Panc1 (cell line): ENCODE data around the gene TCF15. TPM values are rescaled to one million over a fixed set of nuclear protein-coding genes. Genes with fewer than 3 reads are reported as not detected.

ENCODE experiments used
- ATAC-seq: fragments of 200-7000 bp; cut with Tn5 transposase; 2 replicates; pipeline ENCODE4 v1.9.1; 2020; ENCODE audit warnings: mild to moderate bottlenecking, moderate library complexity
- BruUV-seq: library from RNA; stranded (reverse); fragments of 400-500 nt; replicated peaks from 2 replicates; lab custom pipeline; 2021; lab: Mats Ljungman, UMichigan
- CTCF ChIA-PET: fragments of 300-600 bp; sonication (Branson Sonifier 250); formaldehyde crosslinking; loops from one replicate; lab custom pipeline; 2022; ENCODE audit warnings: antibody characterized with exemption; lab: Charles Lee
- POLR2A ChIA-PET: fragments of 300-600 bp; sonication (Branson Sonifier 250); formaldehyde crosslinking; loops from one replicate; lab custom pipeline; 2022; ENCODE audit warnings: antibody characterized with exemption; lab: Charles Lee
- DNase-seq: peaks from one replicate; pipeline ENCODE4 v3.0.0-alpha.2; 2010; ENCODE audit warnings: low read depth, low spot score
- H3K27ac ChIP-seq: 2 replicates; pipeline ENCODE4 v1.5.1; 2011; ENCODE audit warnings: mild to moderate bottlenecking, low read length, inconsistent platforms
- H3K27me3 ChIP-seq: fragments of 200-500 bp; sonication (Bioruptor generic); 2 replicates; pipeline ENCODE4 v1.6.0; 2014; ENCODE audit warnings: low read length, inconsistent platforms; ENCODE audit not compliant: control insufficient read depth, insufficient read depth
- H3K36me3 ChIP-seq: fragments of 200-500 bp; sonication (Bioruptor generic); 2 replicates; pipeline ENCODE4 v1.5.1; 2014; ENCODE audit warnings: inconsistent platforms, mild to moderate bottlenecking, low read length, moderate library complexity; ENCODE audit not compliant: control insufficient read depth, insufficient read depth
- H3K4me1 ChIP-seq: 2 replicates; pipeline ENCODE4 v1.5.1; 2011; ENCODE audit warnings: inconsistent platforms, mild to moderate bottlenecking, low read length, moderate library complexity; ENCODE audit not compliant: control insufficient read depth, insufficient read depth
- H3K4me3 ChIP-seq, 2 experiments: 2 replicates each; pipeline ENCODE4 v1.5.1; 2011 to 2012; ENCODE audit warnings: low read depth in 2 of 2, low read length in 2 of 2, mild to moderate bottlenecking in 2 of 2, inconsistent platforms in 1 of 2, moderate library complexity in 1 of 2
- H3K9me3 ChIP-seq: fragments of 200-500 bp; sonication (Bioruptor generic); 2 replicates; pipeline ENCODE4 v1.5.1; 2014; ENCODE audit warnings: low read depth, mild to moderate bottlenecking, inconsistent platforms, low read length, moderate library complexity; ENCODE audit not compliant: control insufficient read depth, insufficient read depth
- POLR2AphosphoS5 ChIP-seq: IDR thresholded peaks from 2 replicates; pipeline ENCODE4 v1.6.1; 2012; ENCODE audit warnings: mild to moderate bottlenecking, low read depth, low read length, moderate library complexity
- SIN3A ChIP-seq: IDR thresholded peaks from 2 replicates; pipeline ENCODE4 v1.6.1; 2012; ENCODE audit warnings: low read depth, mild to moderate bottlenecking, low read length, moderate library complexity, borderline replicate concordance; ENCODE audit not compliant: insufficient read depth
- TCF7L2 ChIP-seq: IDR thresholded peaks from 2 replicates; pipeline ENCODE4 v1.6.1; 2011; ENCODE audit warnings: mild to moderate bottlenecking, low read depth, low read length, inconsistent platforms
- in situ Hi-C: cut with HindIII; loops from 2 replicates; pipeline ENCODE4 v1.10.0; 2016; ENCODE audit warnings: low sequenced_read_pairs, low pct_unique_long_range_greater_than_20kb
- intact Hi-C: fragments of 100-400 bp; cut with micrococcal nuclease; formaldehyde crosslinking; loops from one replicate; pipeline ENCODE4 v1.10.0; 2022; ENCODE audit not compliant: unreplicated experiment
- total RNA-seq: library from RNA; stranded (reverse); gene quantifications from one replicate; pipeline ENCODE4 v1.2.1, GENCODE V29; 2021; ENCODE audit not compliant: unreplicated experiment
- TF ChIP-seq, protein P1 (sequence below): fragments of 450-650 bp; IDR thresholded peaks from 2 replicates; pipeline ENCODE4 v1.5.1; 2017; ENCODE audit warnings: mild to moderate bottlenecking
- TF ChIP-seq, protein P2 (sequence below), 2 experiments: IDR thresholded peaks; 2 replicates each; pipeline ENCODE4 v1.6.1; 2011 to 2012; ENCODE audit warnings: low read depth in 2 of 2, control low read depth in 1 of 2, low read length in 1 of 2, mild to moderate bottlenecking in 1 of 2, moderate library complexity in 1 of 2; ENCODE audit not compliant: insufficient read depth in 1 of 2

The TCF15 gene
- total RNA-seq, 1 experiment from 2014 or later: not detected

DNA sequence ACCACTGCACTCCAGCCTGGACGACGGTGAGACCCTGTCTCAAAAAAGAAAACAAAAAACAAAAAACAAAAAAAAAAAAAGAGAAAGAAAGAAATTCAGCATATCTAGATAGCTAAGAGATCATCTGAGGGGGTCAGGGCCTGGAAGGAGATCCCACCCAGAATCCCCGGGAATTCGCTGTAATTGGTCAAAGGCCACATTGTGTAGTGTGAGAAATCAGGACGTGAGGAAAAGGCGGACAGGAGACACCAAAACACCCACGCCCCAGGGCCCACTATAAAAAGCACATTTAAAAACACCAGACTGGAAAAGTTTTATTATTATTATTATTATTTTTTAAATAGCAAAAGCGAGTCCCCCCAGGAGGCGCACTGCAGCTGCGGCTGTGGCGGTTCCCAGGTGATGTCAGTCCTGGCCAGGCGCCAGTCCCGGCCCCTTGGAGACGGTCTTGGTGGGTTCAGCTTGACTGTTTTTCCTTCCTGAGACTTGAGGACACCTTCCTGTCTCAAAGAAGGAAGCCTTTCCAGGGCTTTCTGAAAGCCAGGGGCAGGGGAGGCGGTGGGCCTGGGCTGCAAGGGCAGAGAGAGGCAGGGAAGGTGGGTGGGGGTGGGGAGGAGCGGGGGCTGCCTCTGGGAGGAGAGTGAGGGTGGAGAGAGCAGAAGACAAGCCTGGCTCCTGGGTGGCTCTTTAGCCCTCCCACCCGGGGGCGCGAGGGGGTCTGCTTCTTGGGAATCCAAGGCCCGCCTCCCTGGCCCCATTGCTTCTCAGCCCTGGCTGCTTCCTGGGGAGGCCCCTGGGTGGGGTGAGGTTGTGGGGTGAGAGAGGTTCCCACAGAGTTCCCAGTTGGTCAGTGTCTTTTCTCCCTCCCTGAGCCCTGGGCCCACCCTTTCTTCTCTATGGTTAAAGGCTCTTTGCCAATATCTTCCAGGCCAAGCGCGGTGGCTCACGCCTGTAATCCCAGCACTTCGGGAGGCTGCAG is 14.5 kb downstream of the TCF15 start:
- Histone ChIP-seq H3K4me3 (no peak overlapping the region), H3K27ac (no peak overlapping the region), H3K36me3 (no peaks in the 10 kb centered on the region), H3K27me3 (no peaks in the 10 kb centered on the region), H3K9me3 (no peaks in the 10 kb centered on the region), H3K4me1 (no peaks in the 10 kb centered on the region)
- in situ Hi-C loops (no loop called here), intact Hi-C loops (no loop called here)
- no peak for DNase-seq
- ChIA-PET POLR2A (no interaction called here), CTCF (interaction anchor here (0.6 kb wide), 1 partner anchor 156 kb away, joined by 5 read pairs; no protein-coding TSS in a partner anchor)
- TF ChIP-seq TCF7L2 (no peak), POLR2AphosphoS5 (no peak), SIN3A (no peak)
- TF ChIP-seq, protein P1, sequence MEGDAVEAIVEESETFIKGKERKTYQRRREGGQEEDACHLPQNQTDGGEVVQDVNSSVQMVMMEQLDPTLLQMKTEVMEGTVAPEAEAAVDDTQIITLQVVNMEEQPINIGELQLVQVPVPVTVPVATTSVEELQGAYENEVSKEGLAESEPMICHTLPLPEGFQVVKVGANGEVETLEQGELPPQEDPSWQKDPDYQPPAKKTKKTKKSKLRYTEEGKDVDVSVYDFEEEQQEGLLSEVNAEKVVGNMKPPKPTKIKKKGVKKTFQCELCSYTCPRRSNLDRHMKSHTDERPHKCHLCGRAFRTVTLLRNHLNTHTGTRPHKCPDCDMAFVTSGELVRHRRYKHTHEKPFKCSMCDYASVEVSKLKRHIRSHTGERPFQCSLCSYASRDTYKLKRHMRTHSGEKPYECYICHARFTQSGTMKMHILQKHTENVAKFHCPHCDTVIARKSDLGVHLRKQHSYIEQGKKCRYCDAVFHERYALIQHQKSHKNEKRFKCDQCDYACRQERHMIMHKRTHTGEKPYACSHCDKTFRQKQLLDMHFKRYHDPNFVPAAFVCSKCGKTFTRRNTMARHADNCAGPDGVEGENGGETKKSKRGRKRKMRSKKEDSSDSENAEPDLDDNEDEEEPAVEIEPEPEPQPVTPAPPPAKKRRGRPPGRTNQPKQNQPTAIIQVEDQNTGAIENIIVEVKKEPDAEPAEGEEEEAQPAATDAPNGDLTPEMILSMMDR: no peak
- TF ChIP-seq, protein P2, sequence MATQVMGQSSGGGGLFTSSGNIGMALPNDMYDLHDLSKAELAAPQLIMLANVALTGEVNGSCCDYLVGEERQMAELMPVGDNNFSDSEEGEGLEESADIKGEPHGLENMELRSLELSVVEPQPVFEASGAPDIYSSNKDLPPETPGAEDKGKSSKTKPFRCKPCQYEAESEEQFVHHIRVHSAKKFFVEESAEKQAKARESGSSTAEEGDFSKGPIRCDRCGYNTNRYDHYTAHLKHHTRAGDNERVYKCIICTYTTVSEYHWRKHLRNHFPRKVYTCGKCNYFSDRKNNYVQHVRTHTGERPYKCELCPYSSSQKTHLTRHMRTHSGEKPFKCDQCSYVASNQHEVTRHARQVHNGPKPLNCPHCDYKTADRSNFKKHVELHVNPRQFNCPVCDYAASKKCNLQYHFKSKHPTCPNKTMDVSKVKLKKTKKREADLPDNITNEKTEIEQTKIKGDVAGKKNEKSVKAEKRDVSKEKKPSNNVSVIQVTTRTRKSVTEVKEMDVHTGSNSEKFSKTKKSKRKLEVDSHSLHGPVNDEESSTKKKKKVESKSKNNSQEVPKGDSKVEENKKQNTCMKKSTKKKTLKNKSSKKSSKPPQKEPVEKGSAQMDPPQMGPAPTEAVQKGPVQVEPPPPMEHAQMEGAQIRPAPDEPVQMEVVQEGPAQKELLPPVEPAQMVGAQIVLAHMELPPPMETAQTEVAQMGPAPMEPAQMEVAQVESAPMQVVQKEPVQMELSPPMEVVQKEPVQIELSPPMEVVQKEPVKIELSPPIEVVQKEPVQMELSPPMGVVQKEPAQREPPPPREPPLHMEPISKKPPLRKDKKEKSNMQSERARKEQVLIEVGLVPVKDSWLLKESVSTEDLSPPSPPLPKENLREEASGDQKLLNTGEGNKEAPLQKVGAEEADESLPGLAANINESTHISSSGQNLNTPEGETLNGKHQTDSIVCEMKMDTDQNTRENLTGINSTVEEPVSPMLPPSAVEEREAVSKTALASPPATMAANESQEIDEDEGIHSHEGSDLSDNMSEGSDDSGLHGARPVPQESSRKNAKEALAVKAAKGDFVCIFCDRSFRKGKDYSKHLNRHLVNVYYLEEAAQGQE (IDR thresholded peaks at IDR 0.05; ENCODE audit: insufficient read depth in 1 of 2, low read depth in 2 of 2, low read length in 1 of 2): no peak
- no peak for ATAC-seq
- no TSS peak for BruUV-seq

DNA sequence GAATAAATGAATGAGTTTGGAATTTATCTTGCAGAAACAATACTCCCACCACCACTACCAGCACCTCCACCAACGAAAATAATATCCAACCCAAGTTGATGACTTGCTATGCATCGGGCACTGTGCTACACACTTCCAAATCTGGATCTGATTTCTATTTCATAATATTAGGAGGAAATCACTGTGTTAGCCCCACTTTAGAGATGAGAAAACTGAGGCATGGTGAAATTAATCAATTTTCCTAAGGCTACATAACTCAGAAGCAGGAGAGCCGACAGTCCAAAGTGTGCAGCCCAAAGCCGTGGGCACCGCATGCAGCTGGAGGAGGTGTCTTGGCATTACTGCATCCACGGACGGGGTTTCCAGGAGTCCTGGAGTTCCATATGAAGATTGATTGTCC is 17.6 kb downstream of the TCF15 start:
- Histone ChIP-seq H3K9me3 (no peaks in the 10 kb centered on the region), H3K4me3 (no peak overlapping the region), H3K27me3 (no peaks in the 10 kb centered on the region), H3K36me3 (no peaks in the 10 kb centered on the region), H3K27ac (no peak overlapping the region), H3K4me1 (no peaks in the 10 kb centered on the region)
- ATAC-seq (no peak), DNase-seq (no peak)
- TF ChIP-seq TCF7L2 (no peak), SIN3A (no peak), POLR2AphosphoS5 (no peak)
- TF ChIP-seq, protein P1: no peak
- TF ChIP-seq, protein P2 (IDR thresholded peaks at IDR 0.05; ENCODE audit: insufficient read depth in 1 of 2, low read depth in 2 of 2, low read length in 1 of 2): no peak
- in situ Hi-C loops (no loop called here), intact Hi-C loops (no loop called here)
- CTCF ChIA-PET: no interaction called here
- POLR2A ChIA-PET: no interaction called here
- no TSS peak for BruUV-seq
